Measurements from ENCODE around the gene SNTB2.

The SNTB2 gene

GRCh38 chr16:69223882-69224281 is 36.9 kb downstream of the SNTB2 start:
- Histone ChIP-seq H2AFZ (ENCODE audit: low read depth) (no peak overlapping the region), H3K4me2 (no peak overlapping the region), H3K4me1 (ENCODE audit: low read depth, poor library complexity, severe bottlenecking) (no peaks in the 10 kb centered on the region), H4K20me1 (ENCODE audit: insufficient read depth) (no peaks in the 10 kb centered on the region), H3K27ac (no peak overlapping the region), H3K79me2 (ENCODE audit: insufficient read depth, low read depth) (no peaks in the 10 kb centered on the region; the same call in 1 of the 2 replicates), H3K36me3 (ENCODE audit: insufficient read depth) (no peaks in the 10 kb centered on the region), H3K9ac (no peak overlapping the region), H3K4me3 (IDR thresholded peaks at IDR 0.05; ENCODE audit: insufficient read depth, low read depth, low read length) (no peak overlapping the region), H3K27me3 (ENCODE audit: insufficient read depth, low read depth) (no peaks in the 10 kb centered on the region)
- TF ChIP-seq CTCF (conservative IDR thresholded peaks at IDR 0.05; ENCODE audit: low read depth, low read length), result no peak

DNA sequence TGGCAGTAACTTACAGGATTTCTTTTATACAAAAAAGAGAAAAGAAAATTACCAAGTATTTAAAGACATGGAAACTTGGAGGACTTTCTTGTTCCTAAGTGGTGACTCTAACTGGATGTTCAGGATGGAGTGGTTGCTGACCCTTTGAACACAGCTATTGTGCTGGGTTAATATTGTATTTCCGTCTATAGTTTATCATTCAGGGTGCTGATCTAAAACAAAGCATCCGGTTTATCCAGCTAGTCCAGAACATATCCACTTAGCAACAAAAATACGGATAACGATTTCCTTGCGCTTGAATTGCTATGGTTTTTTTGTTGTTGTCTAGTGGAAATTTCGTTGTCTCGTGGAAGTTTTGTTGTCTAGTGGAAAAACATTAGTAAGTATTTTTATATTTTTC is 38.2 kb downstream of the SNTB2 start:
- Histone ChIP-seq H3K9ac (no peak overlapping the region), H4K20me1 (ENCODE audit: insufficient read depth) (no peaks in the 10 kb centered on the region), H3K79me2 (ENCODE audit: insufficient read depth, low read depth) (no peaks in the 10 kb centered on the region; the same call in 1 of the 2 replicates), H3K4me2 (no peak overlapping the region), H3K27me3 (ENCODE audit: insufficient read depth, low read depth) (no peaks in the 10 kb centered on the region), H3K27ac (no peak overlapping the region), H3K4me1 (ENCODE audit: low read depth, poor library complexity, severe bottlenecking) (no peaks in the 10 kb centered on the region), H3K36me3 (ENCODE audit: insufficient read depth) (no peaks in the 10 kb centered on the region), H3K4me3 (IDR thresholded peaks at IDR 0.05; ENCODE audit: insufficient read depth, low read depth, low read length) (no peak overlapping the region), H2AFZ (ENCODE audit: low read depth) (no peak overlapping the region)
- TF ChIP-seq CTCF (conservative IDR thresholded peaks at IDR 0.05; ENCODE audit: low read depth, low read length), result no peak

GRCh38 chr16:69233124-69233523 is 46.2 kb downstream of the SNTB2 start:
- no peak overlapping the region for H2AFZ ChIP-seq (ENCODE audit: low read depth)
- no peak overlapping the region for H3K9ac ChIP-seq
- H3K36me3 ChIP-seq (ENCODE audit: insufficient read depth), result no peaks in the 10 kb centered on the region
- H4K20me1 ChIP-seq (ENCODE audit: insufficient read depth), result no peaks in the 10 kb centered on the region
- no peak overlapping the region for H3K27ac ChIP-seq
- no peak overlapping the region for H3K4me2 ChIP-seq
- H3K79me2 ChIP-seq (ENCODE audit: insufficient read depth, low read depth), result no peaks in the 10 kb centered on the region; the same call in 1 of the 2 replicates
- no peak for TF ChIP-seq CTCF (conservative IDR thresholded peaks at IDR 0.05; ENCODE audit: low read depth, low read length)
- H3K27me3 ChIP-seq (ENCODE audit: insufficient read depth, low read depth), result no peaks in the 10 kb centered on the region
- no peak overlapping the region for H3K4me3 ChIP-seq (IDR thresholded peaks at IDR 0.05; ENCODE audit: insufficient read depth, low read depth, low read length)
- H3K4me1 ChIP-seq (ENCODE audit: low read depth, poor library complexity, severe bottlenecking), result peaks cover 17% of the 10 kb centered on the region

GRCh38 chr16:69234460-69234859 is 47.5 kb downstream of the SNTB2 start:
- H3K9ac ChIP-seq, result no peak overlapping the region
- H3K4me3 ChIP-seq (IDR thresholded peaks at IDR 0.05; ENCODE audit: insufficient read depth, low read depth, low read length), result no peak overlapping the region
- no peak for TF ChIP-seq CTCF (conservative IDR thresholded peaks at IDR 0.05; ENCODE audit: low read depth, low read length)
- no peaks in the 10 kb centered on the region for H3K36me3 ChIP-seq (ENCODE audit: insufficient read depth)
- no peaks in the 10 kb centered on the region for H3K27me3 ChIP-seq (ENCODE audit: insufficient read depth, low read depth)
- H2AFZ ChIP-seq (ENCODE audit: low read depth), result no peak overlapping the region
- H4K20me1 ChIP-seq (ENCODE audit: insufficient read depth), result no peaks in the 10 kb centered on the region
- H3K4me2 ChIP-seq, result no peak overlapping the region
- H3K4me1 ChIP-seq (ENCODE audit: low read depth, poor library complexity, severe bottlenecking), result peaks cover 17% of the 10 kb centered on the region
- H3K79me2 ChIP-seq (ENCODE audit: insufficient read depth, low read depth), result no peaks in the 10 kb centered on the region; the same call in 1 of the 2 replicates
- no peak overlapping the region for H3K27ac ChIP-seq

Measured in KMS-11 (cell line).